ENCODE data around the gene MTMR3.
"Not testable (repeated sequence)": the region's sequence is repeated elsewhere in the genome, so short reads cannot be mapped to it uniquely, and the experiment has no call there.

The MTMR3 gene

DNA sequence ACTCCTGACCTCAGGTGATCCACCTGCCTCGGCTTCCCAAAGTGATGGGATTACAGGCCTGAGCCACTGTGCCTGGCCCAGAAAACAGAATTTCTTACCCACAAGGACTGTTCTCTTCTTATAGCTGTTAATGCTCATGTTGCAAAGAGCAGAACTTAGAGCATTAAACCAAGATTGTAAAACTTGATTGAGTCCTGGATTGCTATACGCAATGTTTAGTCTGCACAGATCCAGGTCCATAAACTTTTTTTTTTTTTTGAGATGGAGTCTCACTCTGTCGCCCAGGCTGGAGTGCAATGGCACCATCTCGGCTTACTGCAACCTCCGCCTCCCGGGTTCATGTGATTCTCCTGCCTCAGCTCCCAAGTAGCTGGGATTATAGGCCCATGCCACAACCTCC, 178.1 kb downstream of the MTMR3 start:
- DNase-seq = not testable (repeated sequence)

DNA sequence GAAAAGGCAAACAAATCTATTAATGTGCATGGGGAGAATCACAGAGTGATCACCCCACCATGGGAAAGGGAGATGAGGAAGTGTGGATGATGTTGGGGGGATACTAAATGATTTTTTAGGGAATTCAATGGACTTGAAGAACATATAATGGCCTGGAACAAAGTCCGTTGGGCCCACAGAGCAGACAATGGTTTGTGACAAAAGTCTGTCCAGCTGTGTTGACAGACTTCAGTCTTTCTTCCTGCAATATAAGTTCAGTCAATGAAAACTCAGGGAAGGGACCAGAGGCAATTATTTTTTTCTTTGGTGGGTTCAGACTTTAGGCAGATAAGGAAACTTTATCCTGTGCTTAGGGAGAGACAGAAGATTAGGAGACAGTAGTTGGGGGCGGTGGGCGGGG, 179.3 kb downstream of the MTMR3 start:
- no peak for DNase-seq

DNA sequence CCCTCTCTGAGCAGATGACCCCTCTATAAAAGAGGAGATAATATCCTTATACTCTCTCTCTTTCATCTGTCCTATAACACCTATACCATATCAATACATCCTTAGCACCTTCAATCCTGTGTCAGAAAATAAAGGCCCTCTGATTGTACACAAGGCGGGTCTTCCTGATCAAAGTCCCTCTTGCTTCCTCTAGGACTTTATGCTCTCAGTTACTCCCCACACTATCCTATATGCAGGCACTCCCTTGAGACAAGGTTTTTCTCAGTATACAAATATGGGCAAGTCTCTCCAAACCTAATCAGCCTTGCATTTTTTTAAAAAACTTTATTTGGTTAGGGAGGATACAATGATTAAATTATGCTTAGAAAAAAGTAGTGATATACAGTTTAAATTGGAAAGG, 180.0 kb downstream of the MTMR3 start:
- no peak for DNase-seq

DNA sequence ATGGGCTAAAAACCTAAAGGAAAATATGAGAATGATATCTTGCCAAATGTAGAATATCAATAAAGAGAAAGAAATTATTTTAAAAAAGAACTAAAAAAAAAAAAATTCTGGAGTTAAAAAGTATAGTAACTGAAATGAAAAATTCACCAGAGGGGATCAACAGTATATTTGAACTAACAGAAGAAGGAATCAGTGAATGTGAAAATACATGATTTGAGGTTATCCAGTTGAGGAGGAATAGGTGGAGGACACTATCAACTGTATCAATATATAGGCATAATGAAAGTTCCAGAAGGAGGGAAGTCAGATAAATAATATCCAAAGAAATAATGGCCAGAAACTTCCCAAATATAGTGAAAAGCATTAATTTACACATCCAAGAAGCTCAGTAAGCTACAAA, 181.2 kb downstream of the MTMR3 start:
- DNase-seq = no peak

DNA sequence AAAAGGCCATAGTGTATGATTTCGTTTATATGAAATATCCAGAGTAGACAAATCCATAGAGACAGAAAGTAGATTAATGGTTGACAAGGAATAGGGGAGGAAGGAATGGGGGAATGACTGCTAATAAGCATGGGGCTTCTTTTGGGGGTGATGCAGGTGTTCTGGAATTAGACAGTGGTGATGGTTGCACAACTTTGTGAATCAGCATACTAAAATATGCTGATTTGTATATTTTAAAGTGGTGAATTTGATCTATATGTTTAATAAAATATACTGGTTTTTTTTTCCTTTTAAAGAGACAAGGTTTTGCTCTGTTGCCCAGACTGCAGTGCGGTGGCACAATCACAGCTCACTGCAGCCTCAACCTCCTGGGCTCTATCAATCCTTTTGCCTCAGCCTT, 190.8 kb downstream of the MTMR3 start:
- DNase-seq = no peak

DNA sequence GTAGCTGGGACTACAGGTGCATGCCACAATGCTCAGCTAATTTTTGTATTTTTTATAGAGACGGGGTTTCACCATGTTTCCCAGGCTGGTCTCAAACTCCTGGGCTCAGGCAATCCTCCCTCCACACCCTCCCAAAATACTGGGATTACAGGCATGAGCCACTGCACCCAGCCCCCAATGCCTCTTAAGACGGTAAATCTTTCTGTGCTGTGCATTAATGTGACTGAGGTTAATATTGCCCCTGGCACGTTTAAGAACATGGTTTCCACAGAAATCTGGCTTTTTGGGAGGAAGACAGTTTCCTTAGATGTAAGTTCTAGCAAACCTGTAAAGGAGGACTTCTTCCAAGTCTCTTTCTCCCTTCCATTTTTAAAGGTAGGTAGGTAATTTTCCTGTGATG, 191.2 kb downstream of the MTMR3 start:
- no peak for DNase-seq

DNA sequence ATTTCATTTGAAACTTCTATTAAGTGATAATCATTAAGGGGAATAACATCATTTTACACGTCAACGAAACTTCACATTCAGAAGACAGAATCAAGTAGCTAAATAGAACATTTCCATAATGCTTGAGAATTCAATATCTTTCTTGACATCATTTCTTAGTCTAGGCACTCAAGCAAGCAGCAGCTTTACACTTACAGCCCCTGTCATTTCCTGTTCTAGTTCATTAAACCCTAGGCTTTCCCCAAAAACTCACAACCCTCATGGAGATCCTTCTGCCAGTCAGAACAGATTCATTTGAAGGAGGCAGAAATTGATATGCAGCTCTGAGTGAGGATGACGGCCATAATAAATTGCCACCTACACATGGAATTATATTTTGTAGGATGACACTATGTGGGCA, 192.0 kb downstream of the MTMR3 start:
- DNase-seq = no peak

DNA sequence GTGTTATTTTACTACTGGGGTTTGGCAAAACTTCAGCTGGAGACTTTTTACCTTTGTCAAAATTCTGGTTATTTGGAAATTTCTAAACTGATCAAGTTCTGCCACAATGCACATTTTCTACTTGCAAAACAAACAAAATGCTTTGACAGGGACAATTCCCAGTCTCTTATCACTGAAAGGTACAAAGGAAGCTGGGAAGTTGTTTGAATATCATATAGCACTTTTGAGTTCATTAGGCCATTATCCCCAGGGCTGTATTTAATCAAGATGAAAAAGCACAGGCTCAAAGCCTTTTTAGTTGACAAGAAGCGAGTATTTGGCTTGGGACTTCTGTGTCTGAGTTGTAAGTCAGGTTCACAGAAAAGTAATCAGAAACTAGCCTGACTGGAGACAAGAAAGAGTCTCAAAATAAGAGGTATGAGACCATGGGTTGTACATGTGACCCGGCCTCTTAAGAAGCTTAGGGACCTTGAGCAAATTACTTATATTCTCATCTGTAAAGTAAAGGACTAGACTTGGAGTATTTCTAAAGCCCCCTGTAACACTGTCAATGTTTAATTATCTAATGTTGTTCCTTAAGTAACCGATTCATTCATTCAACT, 194.4 kb downstream of the MTMR3 start:
- DNase-seq = no peak

DNA sequence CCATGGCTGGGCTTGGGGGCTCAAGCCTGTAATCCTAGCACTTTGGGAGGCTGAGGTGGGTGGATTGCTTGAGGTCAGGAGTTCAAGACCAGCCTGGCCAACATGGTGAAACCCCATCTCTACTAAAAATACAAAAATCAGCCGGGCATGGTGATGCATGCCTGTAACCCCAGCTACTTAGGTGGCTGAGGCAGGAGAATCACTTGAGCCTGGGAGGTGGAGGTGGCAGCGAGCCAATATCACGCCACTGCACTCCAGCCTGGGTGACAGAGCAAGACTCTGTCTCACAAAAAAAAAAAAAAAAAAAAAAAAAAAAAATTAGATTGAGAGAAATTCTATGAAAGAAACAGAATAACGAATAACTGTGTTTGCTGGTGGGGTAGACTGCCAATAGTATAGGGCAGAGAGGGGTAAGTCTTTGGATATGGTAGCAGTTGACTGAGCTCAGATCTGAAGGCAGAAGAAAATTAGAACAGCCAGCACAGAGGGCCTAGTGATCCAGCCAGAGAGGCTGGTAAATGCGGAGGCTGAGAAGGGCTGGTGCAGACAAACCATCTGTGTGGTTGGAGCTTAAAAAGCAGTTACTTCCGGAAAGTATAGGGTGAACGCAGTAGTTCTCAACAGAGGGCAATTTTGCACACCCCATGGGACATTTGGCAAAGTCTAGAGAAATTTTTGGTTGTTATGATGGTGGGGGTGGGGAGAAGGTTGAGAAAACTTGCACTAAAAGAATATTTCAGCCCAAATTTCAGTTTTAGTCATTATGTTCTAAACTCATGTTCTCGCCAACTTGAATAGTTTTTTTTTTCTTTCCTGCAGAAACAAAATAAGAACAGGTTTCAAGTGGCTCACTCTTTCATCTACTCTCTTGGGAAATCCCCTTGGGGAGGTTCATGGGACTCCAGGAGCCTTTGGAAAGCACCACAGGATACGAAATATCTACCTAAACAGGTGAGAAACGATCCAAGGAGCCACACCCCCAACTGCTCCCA, 195.6 kb downstream of the MTMR3 start:
- DNase-seq = no peak

DNA sequence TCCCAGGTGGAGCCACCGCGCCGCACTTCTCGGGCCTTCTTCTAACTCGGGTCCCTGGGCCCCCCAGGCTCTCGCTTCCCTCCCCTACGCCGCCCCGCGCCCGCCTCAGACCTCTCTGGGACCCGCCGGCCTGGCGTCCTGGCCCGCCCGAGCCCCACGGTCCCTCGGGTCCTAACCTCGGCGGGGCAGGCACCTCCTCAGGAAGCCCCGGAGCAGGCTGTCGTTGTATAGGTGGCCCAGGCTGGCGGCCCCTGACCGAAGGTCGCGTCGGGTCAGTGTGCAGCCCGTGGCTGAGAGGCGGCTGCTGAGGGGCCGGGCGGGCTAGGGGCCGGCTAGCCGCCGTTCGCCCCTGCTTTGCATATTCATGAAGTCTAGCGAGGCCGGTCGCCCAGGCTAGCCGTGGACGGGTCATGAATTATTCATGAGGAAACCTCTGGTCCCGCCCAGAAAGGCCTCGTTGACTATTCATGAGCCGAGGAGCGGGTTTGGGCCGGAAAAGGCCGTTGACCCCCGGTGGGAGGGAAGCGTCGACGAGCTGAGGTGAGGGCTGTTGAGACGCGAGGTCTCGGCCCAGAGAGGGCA, 197.1 kb downstream of the MTMR3 start, which contains the start of gene HORMAD2:
HORMAD2 (plus strand) TSS at position 513 of the 582 bp plus-strand sequence. CDS start 13,489 bp downstream, outside the sequence.
- DNase-seq = no peak

Data from 8988T (cell line).